ENCODE measurements around the gene AADAC. TPM values are rescaled to one million over a fixed set of nuclear protein-coding genes. Genes with fewer than 3 reads are reported as not detected.

AADAC gene
- total and polyA plus RNA-seq, 8 donors: 0.62 to 7.2 (median 0.92) TPM

- intact Hi-C loops (cut with DNase I): no loop called here
- ATAC-seq: no peak
- Histone ChIP-seq H3K4me1 (no peaks in the 10 kb centered on the region), H3K27me3 (no peaks in the 10 kb centered on the region), H3K36me3 (no peaks in the 10 kb centered on the region), H3K27ac (no peak overlapping the region), H3K9me3 (peaks cover 0 to 15% of the 10 kb centered on the region in 2 donors), H3K4me3 (no peak overlapping the region)
- peak in 1 of 4 donors; percentile 48 for DNase-seq
- no peak for TF ChIP-seq CTCF (IDR thresholded peaks at IDR 0.05)
These were observed 38.3 kb downstream of the AADAC start for GRCh38 chr3:151852074-151852811.

GRCh38 chr3:151856118-151856517 is 42.2 kb downstream of the AADAC start:
- Histone ChIP-seq H3K27me3 (no peaks in the 10 kb centered on the region), H3K4me1 (no peaks in the 10 kb centered on the region), H3K27ac (no peak overlapping the region), H3K36me3 (no peaks in the 10 kb centered on the region), H3K9me3 (no peaks in the 10 kb centered on the region), H3K4me3 (no peak overlapping the region)
- intact Hi-C loops (cut with DNase I): no loop called here
- TF ChIP-seq CTCF (IDR thresholded peaks at IDR 0.05): no peak
- no peak for DNase-seq
- ATAC-seq: no peak

- Histone ChIP-seq H3K9me3 (no peaks in the 10 kb centered on the region), H3K4me1 (no peaks in the 10 kb centered on the region), H3K27me3 (no peaks in the 10 kb centered on the region), H3K27ac (no peak overlapping the region), H3K36me3 (no peaks in the 10 kb centered on the region), H3K4me3 (no peak overlapping the region)
- TF ChIP-seq CTCF (IDR thresholded peaks at IDR 0.05): no peak
- intact Hi-C loops (cut with DNase I): no loop called here
- DNase-seq (no peak), ATAC-seq (no peak)
These were observed 42.7 kb downstream of the AADAC start for GRCh38 chr3:151856641-151857040.

- TF ChIP-seq CTCF (IDR thresholded peaks at IDR 0.05): no peak
- no peaks in the 10 kb centered on the region for H3K27me3 ChIP-seq
- no peak overlapping the region for H3K4me3 ChIP-seq
- no peak for DNase-seq
- no peak for ATAC-seq
- peaks cover 0 to under 1% of the 10 kb centered on the region in 2 donors for H3K4me1 ChIP-seq
- no peaks in the 10 kb centered on the region for H3K9me3 ChIP-seq
- H3K36me3 ChIP-seq: no peaks in the 10 kb centered on the region
- intact Hi-C loops (cut with DNase I): no loop called here
- no peak overlapping the region for H3K27ac ChIP-seq
These were observed 45.3 kb downstream of the AADAC start for GRCh38 chr3:151859233-151859673.

GRCh38 chr3:151859905-151860304 is 46.0 kb downstream of the AADAC start:
- Histone ChIP-seq H3K27ac (no peak overlapping the region), H3K36me3 (no peaks in the 10 kb centered on the region), H3K9me3 (no peaks in the 10 kb centered on the region), H3K4me1 (peaks cover 0 to 3% of the 10 kb centered on the region in 2 donors), H3K4me3 (no peak overlapping the region), H3K27me3 (no peaks in the 10 kb centered on the region)
- no peak for ATAC-seq
- DNase-seq: no peak
- no peak for TF ChIP-seq CTCF (IDR thresholded peaks at IDR 0.05)
- intact Hi-C loops (cut with DNase I): no loop called here
